ENCODE data around the gene PPL. TPM values are rescaled to one million over a fixed set of nuclear protein-coding genes. Genes with fewer than 3 reads are reported as not detected.
A peak's percentile ranks its signal among the peaks of the same experiment; 100 is the strongest.

The PPL gene
- total RNA-seq, 4 donors from 2014 or later, result 31.3 to 97.6 (median 59.5) TPM

GRCh38 chr16:4847774-4848587 lies 89.0 kb downstream of the PPL start:
- DNase-seq (ENCODE audit: low spot score) (peak; percentile 33), ATAC-seq (ENCODE audit: low FRiP score) (peak; percentile 37)
- TF ChIP-seq CTCF (IDR thresholded peaks at IDR 0.05), result no peak

- TF ChIP-seq CTCF (IDR thresholded peaks at IDR 0.05), result no peak
- DNase-seq (ENCODE audit: low spot score) (peak; percentile 99), ATAC-seq (ENCODE audit: low FRiP score) (peak; percentile 94)
These were observed 89.8 kb downstream of the PPL start, which contains the start of the genes GLYR1 and UBN1 for GRCh38 chr16:4846901-4847773. TSS of gene GLYR1 (minus strand) at chr16:4847288. CDS start at chr16:4847265, 23 bp downstream. TSS of gene UBN1 (plus strand) at chr16:4847481. CDS start at chr16:4852918, 5,437 bp downstream.

GRCh38 chr16:4846503-4846900 lies 90.4 kb downstream of the PPL start:
- no peak for TF ChIP-seq CTCF (IDR thresholded peaks at IDR 0.05)
- peak; percentile 40 for DNase-seq (ENCODE audit: low spot score)
- peak; percentile 2 for ATAC-seq (ENCODE audit: low FRiP score)

- DNase-seq (ENCODE audit: low spot score) (no peak), ATAC-seq (ENCODE audit: low FRiP score) (no peak)
- no peak for TF ChIP-seq CTCF (IDR thresholded peaks at IDR 0.05)
These were observed 96.0 kb downstream of the PPL start for GRCh38 chr16:4840984-4841383.

- ATAC-seq (ENCODE audit: low FRiP score) (no peak), DNase-seq (ENCODE audit: low spot score) (no peak)
- TF ChIP-seq CTCF (IDR thresholded peaks at IDR 0.05), result no peak
These were observed 97.0 kb downstream of the PPL start for GRCh38 chr16:4839942-4840341.

GRCh38 chr16:4837733-4838501 lies 99.0 kb downstream of the PPL start:
- DNase-seq (ENCODE audit: low spot score) (no peak), ATAC-seq (ENCODE audit: low FRiP score) (no peak)
- TF ChIP-seq CTCF (IDR thresholded peaks at IDR 0.05), result no peak
